ENCODE data around the gene MOCOS. TPM values are rescaled to one million over a fixed set of nuclear protein-coding genes. Genes with fewer than 3 reads are reported as not detected.
"Not testable (repeated sequence)": the region's sequence is repeated elsewhere in the genome, so short reads cannot be mapped to it uniquely, and the experiment has no call there.

MOCOS gene
- total RNA-seq, 3 donors from 2014 or later, result 5.2 to 9.7 (median 9.1) TPM

- Histone ChIP-seq H3K4me3 (no peak overlapping the region), H3K36me3 (peaks cover 23% of the 10 kb centered on the region), H3K27me3 (no peaks in the 10 kb centered on the region), H3K27ac (no peak overlapping the region), H3K4me1 (no peaks in the 10 kb centered on the region), H3K9me3 (no peaks in the 10 kb centered on the region)
- TF ChIP-seq POLR2AphosphoS5 (IDR thresholded peaks at IDR 0.05), result no peak
- no peak for TF ChIP-seq CTCF (IDR thresholded peaks at IDR 0.05)
- TF ChIP-seq POLR2A (IDR thresholded peaks at IDR 0.05), result no peak
- no peak for DNase-seq (ENCODE audit: low spot score in 2 of 2)
- intact Hi-C loops (cut with DNase I; ENCODE audit: low total_unique reads), result no loop called here
These were observed 29.9 kb upstream of the MOCOS start for GRCh38 chr18:36157441-36157840.

GRCh38 chr18:36158266-36158867 lies 28.9 kb upstream of the MOCOS start:
- H3K4me1 ChIP-seq, result no peaks in the 10 kb centered on the region
- H3K4me3 ChIP-seq, result no peak overlapping the region
- TF ChIP-seq POLR2A (IDR thresholded peaks at IDR 0.05), result no peak
- TF ChIP-seq POLR2AphosphoS5 (IDR thresholded peaks at IDR 0.05), result no peak
- no peak for TF ChIP-seq CTCF (IDR thresholded peaks at IDR 0.05)
- no peaks in the 10 kb centered on the region for H3K27me3 ChIP-seq
- intact Hi-C loops (cut with DNase I; ENCODE audit: low total_unique reads), result no loop called here
- H3K9me3 ChIP-seq, result no peaks in the 10 kb centered on the region
- no peak for DNase-seq (ENCODE audit: low spot score in 2 of 2)
- H3K36me3 ChIP-seq, result peaks cover 26% of the 10 kb centered on the region
- H3K27ac ChIP-seq, result no peak overlapping the region

GRCh38 chr18:36160959-36161371 lies 26.3 kb upstream of the MOCOS start:
- DNase-seq (ENCODE audit: low spot score in 2 of 2), result no peak
- Histone ChIP-seq H3K27ac (no peak overlapping the region), H3K4me1 (no peaks in the 10 kb centered on the region), H3K4me3 (no peak overlapping the region), H3K9me3 (no peaks in the 10 kb centered on the region), H3K27me3 (no peaks in the 10 kb centered on the region), H3K36me3 (peaks cover 25% of the 10 kb centered on the region)
- intact Hi-C loops (cut with DNase I; ENCODE audit: low total_unique reads), result no loop called here
- TF ChIP-seq CTCF (IDR thresholded peaks at IDR 0.05), result no peak
- TF ChIP-seq POLR2AphosphoS5 (IDR thresholded peaks at IDR 0.05), result no peak
- TF ChIP-seq POLR2A (IDR thresholded peaks at IDR 0.05), result no peak

GRCh38 chr18:36162981-36163380 lies 24.3 kb upstream of the MOCOS start:
- Histone ChIP-seq H3K36me3 (peaks cover 17% of the 10 kb centered on the region), H3K27ac (no peak overlapping the region), H3K4me1 (no peaks in the 10 kb centered on the region), H3K27me3 (no peaks in the 10 kb centered on the region), H3K9me3 (no peaks in the 10 kb centered on the region), H3K4me3 (no peak overlapping the region)
- no peak for DNase-seq (ENCODE audit: low spot score in 2 of 2)
- TF ChIP-seq POLR2AphosphoS5 (IDR thresholded peaks at IDR 0.05), result no peak
- TF ChIP-seq POLR2A (IDR thresholded peaks at IDR 0.05), result no peak
- no peak for TF ChIP-seq CTCF (IDR thresholded peaks at IDR 0.05)
- intact Hi-C loops (cut with DNase I; ENCODE audit: low total_unique reads), result no loop called here

- intact Hi-C loops (cut with DNase I; ENCODE audit: low total_unique reads), result no loop called here
- H3K4me1 ChIP-seq, result no peaks in the 10 kb centered on the region
- H3K27me3 ChIP-seq, result no peaks in the 10 kb centered on the region
- H3K36me3 ChIP-seq, result peaks cover 4% of the 10 kb centered on the region
- TF ChIP-seq POLR2A (IDR thresholded peaks at IDR 0.05), result no peak
- TF ChIP-seq POLR2AphosphoS5 (IDR thresholded peaks at IDR 0.05), result no peak
- no peak for TF ChIP-seq CTCF (IDR thresholded peaks at IDR 0.05)
- no peaks in the 10 kb centered on the region for H3K9me3 ChIP-seq
- no peak overlapping the region for H3K4me3 ChIP-seq
- DNase-seq (ENCODE audit: low spot score in 2 of 2), result no peak
- no peak overlapping the region for H3K27ac ChIP-seq
These were observed 19.5 kb upstream of the MOCOS start for GRCh38 chr18:36167692-36168218.

GRCh38 chr18:36168296-36168695 lies 19.0 kb upstream of the MOCOS start:
- H3K9me3 ChIP-seq; intact Hi-C loops (cut with DNase I; ENCODE audit: low total_unique reads); H3K36me3 ChIP-seq; H3K4me1 ChIP-seq; H3K4me3 ChIP-seq; DNase-seq (ENCODE audit: low spot score in 2 of 2); H3K27ac ChIP-seq; H3K27me3 ChIP-seq: not testable (repeated sequence)
